HT-29 (cell line): ENCODE data around the gene NUDT16L1. TPM values are rescaled to one million over a fixed set of nuclear protein-coding genes. Genes with fewer than 3 reads are reported as not detected.

Source experiments
- DNase-seq: peaks from one replicate; pipeline ENCODE4 v3.0.0-alpha.2; 2015; ENCODE audit warnings: low spot score
- total RNA-seq: library from RNA; depleted of rRNA; stranded (reverse); fragments of >200 nt; shearing (Covaris generic); gene quantifications from 2 replicates; pipeline ENCODE4 v1.2.3, GENCODE V29; 2014

Gene NUDT16L1
- total RNA-seq, 1 experiment from 2014 or later, result 81.9 TPM

- peak; percentile 19 for DNase-seq
Measured at GRCh38 chr16:4663777-4664465, 29.4 kb upstream of the NUDT16L1 start.

GRCh38 chr16:4664538-4665418 is 28.6 kb upstream of the NUDT16L1 start:
- DNase-seq, result peak; percentile 76

DNA sequence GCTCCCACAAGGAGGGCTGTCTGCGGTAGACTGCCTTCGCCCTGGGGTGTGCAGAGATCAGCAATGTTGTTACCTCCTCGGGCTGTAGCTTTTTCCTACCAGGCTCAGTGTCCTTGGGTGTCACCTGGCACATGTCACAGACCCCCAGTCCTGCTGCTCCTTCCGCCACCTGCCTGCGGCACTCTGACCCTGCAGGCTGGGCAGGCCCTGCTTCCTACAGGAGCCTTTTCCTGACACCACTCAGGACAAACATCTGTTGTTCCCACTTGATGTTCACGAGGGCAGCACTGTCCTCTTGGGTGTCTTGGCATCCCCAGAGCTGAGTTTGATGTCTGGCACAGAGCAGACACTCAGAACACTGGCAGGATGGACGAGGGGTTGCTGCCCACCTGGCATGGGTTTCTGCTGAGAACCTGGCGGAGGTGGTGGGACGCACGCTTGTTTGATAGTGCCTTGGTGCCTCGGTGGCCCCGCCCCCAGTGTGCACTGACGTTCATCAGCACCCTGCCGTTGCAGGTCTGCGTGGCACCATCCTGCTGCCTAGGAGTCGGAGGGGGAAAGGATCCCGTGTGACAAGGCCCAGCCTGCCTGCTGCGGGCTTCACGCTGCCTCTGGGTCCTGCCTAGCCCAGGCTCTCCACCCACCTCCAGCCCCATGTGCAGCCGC is 26.7 kb upstream of the NUDT16L1 start:
- DNase-seq, result no peak

DNA sequence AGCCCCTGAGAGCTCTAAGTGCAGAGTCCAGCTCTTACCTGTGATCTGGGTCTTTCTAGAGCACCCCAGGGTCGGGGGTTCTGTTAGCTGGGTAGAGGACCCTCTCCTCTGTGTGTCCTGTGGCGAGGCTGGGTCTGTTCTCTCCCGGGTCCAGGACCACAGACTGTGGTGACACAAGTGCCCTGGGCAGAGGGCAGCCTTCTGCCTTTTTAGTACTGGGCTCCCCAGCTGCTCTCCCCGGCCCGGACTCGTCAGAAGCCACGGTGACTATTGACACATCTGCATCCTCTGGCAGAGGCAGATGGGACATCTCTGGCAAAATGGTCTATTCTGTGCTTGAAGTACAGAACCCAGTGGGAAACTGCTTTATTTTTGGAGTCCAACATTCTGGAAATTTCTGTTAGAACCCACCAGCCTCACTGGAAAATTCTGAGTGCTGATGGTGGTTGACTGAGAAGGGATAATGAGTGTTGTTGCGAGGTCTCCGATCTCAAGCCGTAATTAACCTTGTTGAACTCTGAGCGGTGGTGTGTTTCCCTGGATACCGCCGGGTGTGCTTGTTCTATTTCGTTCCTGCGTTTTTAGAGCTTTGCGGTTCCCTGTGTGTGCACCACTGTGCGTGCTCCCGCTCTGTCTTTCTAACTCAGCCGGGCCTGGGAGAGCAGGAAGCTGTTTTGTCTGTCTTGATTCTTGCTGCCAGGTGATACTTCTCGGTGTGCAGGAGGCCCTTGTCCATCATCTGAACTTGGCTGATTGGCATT is 26.0 kb upstream of the NUDT16L1 start:
- DNase-seq, result no peak

GRCh38 chr16:4668313-4668960 is 24.9 kb upstream of the NUDT16L1 start:
- DNase-seq, result no peak

DNA sequence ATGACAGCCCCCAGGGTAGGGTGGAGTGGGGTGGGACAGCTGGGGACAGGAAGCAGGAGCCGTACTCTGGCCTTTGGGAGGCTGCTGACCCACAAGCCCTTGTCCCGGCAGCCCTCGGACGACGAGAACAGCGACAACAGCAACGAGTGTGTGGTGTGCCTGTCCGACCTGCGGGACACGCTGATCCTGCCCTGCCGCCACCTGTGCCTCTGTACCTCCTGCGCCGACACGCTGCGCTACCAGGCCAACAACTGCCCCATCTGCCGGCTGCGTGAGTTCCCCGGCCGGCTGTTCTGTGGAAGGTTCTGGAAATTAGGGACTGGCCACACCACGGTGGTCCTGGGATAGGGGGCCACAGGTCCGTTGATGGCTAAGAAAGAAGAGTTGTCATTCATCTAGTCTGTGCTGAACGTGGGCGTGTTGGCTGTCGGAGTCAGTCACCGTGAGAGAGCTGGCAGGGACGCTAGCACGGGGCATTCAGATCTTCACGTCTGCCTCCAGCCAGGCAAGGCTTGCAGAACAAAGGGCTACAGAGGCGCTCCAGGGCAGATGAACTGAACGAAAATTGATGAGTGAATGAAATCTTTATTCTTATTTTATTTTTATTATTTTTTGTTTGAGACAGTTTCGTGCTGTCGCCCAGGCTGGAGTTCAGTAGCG is 19.8 kb upstream of the NUDT16L1 start:
- no peak for DNase-seq

DNA sequence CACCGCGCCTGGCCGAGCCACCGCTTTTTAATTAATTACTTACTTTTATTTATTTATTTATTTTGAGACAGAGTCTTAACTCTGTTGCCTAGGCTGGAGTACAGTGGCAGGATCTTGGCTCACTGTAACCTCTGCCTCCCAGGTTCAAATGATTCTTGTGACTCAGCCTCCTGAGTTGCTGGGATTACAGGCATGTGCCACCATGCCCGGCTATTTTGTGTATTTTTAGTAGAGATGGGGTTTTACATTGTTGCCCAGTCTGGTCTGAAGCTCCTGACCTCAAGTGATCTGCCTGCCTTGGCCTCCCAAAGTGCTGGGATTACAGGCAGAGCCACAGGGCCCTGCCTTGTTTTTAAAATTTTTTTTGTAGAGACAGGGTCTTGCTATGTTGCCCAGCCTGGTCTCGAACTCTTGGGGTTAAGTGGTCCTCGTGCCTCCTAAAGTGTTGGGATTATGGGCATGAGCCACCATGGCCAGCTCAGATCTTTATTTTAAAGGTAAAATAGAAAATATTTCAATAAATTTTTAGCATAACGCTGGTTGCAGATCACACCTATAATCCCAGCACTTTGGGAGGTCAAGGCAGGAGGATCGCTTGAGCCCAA is 18.3 kb upstream of the NUDT16L1 start:
- DNase-seq, result no peak

DNA sequence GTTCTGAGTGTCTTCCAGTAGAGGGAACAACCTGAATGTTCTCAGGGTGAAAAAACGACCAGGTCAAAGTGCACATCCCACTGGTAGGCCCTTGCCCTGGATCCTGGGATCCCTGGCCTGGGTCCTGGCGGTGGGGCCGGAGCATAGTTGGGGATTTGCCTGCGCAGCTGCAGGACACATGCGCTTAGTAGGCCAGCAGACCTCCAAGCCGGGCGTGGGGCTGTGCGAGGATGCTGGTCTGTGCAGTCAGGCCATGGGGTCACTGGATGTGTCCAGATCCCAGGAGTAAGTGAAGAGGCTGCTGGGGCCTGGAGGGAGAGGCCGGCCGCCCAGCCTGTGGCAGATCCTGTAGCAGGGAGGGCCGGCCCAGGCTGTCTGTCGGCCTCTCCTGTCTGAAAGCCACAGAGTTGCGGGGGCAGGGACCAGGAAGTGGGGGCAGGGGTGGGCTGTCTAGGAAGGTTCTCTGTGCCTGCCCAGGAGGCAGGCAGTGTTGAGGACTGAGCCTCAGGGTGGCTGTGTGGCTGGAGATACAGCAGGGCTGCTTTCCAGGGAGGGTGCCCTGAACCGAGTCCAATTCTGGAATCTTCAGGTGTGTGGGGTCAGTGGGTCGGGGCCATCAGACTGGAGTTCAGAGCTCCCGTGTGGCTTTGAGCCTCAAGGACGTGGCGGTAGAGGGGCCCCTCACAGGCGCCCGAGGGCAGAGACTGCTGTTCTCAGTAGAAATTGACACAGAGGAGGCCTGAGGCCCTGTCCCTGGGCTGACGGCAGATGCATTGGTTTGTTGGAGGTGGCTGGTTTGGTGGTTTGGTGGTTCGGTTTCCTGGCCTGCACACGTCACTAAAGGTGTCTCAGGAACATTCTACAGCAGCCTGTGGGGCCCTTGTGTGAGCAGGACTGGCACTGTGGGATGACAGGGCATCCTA is 17.2 kb upstream of the NUDT16L1 start:
- no peak for DNase-seq

DNA sequence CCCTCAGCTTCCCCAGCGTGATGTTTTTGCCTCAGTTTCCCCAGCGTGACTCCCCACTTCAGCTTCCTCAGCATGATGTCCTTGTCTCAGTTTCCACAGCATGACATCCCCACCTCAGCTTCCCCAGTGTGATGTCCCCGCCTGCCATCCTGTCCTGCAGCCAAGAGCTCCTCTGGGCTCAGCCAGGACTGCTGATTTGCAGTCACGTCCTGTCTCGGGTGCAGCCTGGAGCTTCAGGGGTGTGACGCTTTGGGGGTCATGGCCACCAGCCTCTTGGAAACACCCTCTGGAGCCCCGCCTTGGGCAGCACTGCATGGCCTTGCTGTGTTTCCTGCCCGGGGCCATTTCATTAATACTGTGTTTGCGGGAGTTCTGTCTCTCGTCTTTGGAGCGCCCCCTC is 16.5 kb upstream of the NUDT16L1 start:
- no peak for DNase-seq

DNA sequence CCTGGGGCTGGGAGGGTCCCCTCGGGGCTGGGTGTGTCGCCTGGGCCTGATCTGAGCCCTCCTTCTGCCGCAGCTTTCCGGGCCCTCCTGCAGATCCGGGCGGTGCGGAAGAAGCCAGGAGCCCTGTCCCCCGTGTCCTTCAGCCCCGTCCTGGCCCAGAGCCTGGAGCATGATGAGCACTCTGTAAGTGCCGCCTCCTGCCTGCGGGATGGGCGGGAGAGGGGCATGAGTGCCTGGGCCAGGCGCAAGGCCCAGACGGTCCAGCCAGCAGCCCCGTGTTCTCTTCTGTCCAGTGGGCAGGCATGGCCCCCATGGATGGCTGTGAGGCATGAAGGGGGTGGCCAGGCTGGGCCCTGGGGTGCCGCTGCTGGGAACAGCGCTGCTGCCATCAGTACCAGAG is 16.0 kb upstream of the NUDT16L1 start:
- DNase-seq, result no peak

DNA sequence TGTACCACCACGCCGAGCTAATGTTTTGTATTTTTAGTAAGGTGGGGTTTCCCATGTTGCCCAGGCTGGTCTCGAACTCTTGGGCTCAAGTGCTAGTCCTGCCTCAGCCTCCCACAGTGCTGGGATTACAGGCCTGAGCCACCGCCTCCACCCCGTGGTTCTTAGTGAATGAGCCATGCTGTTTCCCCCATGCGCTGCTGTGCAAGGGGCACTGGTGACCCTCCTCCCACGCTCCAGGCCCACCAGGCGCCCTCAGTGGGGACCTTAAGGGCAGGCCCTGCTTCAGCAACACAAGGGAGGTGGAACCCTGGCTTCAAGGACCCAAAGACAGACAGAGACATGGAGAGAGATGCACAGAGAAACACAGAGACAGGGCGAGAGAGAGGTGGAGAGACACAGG is 15.4 kb upstream of the NUDT16L1 start:
- no peak for DNase-seq

- no peak for DNase-seq
Measured at GRCh38 chr16:4678596-4678995, 14.8 kb upstream of the NUDT16L1 start.

DNA sequence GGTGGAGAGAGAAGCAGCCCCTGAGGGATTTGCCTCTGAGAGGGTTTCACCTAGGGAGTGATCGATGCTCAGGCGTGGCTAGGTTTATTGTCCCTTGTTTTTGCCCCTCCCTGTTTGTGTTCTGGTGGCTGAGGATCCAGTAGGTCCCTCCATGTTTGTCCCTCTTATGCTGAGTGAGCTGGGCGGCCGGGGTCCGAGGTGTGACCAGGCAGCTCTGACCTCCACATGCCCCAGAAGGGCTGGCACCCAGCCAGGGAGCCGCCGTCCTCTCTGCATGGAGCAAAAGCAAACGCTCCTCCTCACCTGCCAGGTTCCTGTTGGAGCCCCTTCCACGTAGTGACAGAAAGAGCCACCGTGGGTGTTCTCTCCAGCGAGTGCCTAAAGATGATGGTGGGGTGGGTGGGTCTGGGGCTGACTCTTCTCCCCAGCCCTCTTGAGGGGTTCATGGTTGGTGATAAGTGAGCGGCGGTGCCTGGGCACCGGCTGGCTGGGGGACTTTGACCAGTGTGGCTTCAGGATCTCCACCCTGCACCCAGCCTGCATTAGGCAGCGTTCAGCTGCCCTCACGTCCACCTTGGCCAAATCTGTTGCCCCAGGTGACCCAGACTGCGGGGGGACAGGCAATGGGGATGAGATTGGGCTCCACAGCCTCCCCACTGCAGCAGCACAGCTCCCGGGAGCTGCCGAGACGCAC is 14.1 kb upstream of the NUDT16L1 start:
- peak; percentile 58 for DNase-seq

DNA sequence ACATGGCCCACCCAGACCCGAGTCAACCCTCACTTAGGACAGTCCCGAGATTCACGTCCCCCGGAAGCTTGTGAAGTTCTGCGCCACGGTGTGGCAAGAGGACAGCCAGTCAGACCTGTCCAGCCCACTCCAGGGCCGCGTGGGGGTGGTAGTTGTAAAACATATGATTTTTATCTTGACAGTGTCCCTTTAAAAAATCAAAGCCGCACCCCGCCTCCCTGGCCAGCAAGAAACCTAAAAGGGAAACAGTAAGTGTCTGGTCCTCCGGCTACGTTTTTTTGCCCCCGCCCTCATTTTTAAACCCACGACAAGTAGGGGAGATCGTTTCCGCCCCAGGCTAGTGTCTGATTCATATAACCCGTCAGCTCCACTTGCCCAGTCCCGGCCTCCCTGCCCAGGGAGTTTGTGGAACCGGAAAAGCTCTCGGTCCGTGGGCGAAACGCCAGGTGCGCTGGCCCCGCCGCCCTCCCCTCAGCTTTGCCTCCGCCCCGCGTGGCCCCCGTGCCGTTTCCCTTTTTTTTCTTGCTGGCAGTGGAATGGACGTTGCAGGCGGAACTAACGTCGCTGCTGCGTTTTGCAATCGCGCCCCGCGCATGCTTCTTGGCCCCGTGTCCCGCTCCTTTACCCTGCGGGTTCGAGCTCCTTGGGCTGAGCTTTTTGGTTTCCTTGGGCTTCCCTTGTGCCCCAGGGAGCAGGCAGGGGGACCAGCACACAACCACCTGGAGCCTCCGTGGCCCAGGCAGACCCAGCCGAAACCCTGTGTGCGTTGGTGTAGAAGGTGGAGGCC is 13.3 kb upstream of the NUDT16L1 start:
- DNase-seq, result peak; percentile 75

DNA sequence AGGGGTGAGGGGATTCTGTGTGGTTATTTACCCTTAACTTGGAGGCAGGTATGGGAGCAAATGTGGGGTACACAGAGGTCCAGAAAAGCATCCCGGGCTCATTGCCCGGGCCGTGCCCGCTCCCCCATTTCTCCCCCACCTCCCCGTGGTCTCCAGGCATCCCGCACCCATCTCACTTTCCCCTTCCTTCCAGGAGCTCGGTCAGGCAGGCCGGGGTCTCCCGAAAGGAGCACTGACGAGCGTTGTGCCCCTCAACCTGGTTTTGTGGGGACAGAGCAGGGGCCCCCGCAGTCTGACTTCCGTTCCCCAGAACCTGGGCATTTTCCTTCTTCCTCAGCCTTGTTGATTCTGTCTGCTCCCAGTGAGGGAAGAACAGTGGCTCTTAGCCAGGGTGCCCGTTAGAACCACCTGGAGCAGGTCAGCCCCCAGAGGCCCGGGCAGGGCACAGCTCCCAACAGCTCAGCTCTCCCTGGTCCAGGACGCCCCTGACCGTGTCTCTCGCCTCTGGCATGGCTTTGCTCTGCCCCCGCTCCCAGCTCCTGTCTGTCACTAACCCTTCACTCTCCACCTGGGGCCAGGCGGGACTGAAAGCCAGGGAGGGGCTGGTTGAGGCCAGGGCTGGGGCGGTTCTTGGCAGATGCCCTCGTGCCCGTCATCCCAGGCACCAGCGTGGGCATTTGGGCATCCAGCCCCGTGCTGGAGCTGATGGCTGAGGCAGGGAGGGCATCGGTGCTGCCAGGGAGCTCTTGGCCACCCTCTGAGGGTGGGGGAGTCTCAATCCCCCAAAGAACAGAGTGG is 12.5 kb upstream of the NUDT16L1 start:
- peak; percentile 36 for DNase-seq

DNA sequence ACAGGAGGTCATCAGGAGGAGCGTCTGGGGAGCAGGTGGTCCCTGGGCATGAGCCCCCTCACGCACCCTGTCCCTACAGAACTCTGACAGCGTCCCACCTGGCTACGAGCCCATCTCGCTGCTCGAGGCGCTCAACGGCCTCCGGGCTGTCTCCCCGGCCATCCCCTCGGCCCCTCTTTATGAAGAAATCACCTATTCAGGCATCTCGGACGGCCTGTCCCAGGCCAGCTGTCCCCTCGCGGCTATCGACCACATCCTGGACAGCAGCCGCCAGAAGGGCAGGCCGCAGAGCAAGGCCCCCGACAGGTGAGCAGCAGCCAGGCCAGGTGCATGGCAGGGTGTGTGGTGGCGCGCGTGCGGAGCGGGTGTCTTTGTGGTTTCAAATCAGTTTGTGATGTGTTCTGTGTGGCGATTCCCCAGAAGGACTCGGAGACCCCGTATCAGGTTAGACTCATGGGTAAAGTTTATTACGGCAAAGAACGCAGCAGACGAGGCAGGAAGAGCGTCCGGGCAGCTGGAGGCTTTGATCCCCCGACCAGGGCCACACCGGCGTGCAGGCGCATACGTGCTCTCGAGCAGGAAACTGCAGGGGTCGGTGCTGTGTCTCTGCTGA is 11.8 kb upstream of the NUDT16L1 start:
- DNase-seq, result no peak
